Stimulated activated CD8-positive, alpha-beta memory T cell treated with anti-CD3 and anti-CD28 coated beads, Interleukin-2, amount 100 ng/mL, for 1 hour (primary cell): ENCODE results near the gene TOP3A.

Experiments used
- DNase-seq, 2 donors: peaks; one replicate each; pipeline ENCODE4 v3.0.0-alpha.2; 2020; ENCODE audit warnings: low read depth in 2 of 2

The TOP3A gene

DNA sequence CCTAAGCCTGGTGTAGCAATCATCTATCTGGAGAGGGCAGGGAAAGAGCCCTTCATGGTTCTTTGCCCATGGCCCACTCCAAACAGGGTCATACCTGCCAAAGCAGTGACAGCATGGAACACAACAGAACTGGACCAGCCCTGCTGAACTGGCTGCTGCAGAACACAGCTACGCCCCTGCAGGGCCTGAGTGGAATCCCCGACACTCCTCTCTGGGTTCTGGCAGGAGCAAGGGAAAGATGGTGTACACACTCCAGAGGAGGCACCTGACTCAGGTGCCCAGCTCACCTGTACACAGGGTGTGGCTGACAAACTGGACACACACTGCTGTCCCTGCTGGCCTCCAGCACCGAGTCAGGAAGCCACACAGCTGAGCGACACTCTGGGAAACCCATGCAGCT, 34.5 kb downstream of the TOP3A start:
- DNase-seq: no peak

DNA sequence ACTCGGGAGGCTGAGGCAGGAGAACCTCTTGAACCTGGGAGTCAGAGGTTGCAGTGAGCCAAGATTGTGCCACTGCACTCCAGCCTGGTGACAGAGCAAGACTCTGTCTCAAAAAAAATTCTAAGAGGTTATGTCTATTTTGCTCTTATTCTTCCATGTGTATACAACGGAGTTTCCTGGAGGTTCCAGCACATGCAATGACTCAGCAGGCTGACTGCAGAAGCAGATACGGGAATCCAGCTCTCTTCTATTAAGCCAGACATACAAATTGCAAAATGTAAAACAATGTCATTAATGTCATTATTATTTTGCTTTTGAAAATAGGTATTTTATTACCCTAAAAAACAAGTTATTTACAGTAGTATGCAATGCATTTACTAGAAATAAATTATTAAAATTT, 35.9 kb downstream of the TOP3A start:
- DNase-seq: no peak

DNA sequence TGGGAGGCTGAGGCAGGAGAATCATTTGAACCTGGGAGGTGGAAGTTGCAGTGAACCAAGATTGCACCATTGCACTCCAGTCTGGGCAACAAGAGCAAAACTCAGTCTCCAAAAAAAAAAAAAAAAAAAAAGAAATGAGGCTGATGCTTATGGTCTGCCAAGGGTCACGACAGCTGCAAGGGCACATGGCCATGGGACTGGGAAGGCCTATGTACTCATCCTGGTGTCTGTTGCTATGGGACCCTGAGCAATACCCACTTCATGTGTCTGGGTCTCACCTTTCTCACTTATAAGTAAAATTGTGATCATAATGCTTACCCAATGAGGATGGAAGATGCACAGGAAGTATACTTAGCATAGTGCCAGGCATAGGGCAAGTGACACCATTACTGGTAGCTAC, 37.7 kb downstream of the TOP3A start:
- no peak for DNase-seq

DNA sequence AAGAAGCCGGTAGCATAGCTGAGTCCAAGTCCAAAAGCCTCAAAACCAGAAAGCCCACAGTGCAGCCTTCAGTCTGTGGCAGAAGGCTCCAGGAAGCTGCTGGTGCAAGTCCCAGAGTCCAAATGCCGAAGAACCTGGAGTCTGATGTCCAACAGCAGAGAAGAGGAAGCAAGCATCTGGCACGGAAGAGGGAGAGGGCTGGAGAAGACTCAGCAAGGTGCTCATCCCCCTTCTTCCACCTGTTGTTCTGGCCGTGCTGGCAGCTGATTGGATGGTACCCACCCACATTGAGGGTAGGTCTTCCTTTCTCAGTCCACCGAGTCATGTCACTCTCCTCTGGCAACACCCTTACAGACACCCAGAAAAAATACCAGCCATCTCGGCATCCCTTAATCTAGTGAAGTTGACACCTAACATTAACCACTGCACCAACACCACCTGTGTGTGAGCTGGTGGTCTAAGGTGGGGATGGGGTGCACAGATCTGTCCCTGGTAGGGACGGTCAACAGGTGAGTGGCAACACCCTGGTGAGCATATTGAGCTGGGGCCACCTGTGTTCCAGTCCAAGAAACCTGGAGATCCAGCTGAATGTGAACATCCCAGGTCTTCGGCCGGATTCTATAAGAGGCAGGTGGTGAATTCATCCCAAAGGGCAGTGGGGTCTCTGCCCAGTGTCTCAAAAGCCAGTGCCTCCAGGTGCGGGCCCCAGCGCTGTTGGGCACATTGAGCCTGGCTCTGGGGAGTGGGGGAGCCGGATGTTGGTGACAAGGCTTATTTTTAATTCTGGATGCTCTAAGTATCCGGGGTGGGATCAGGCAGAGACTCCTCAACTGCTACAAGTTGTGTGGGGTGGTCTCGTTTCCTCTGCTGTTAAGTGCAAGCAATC, 44.5 kb downstream of the TOP3A start:
- no peak for DNase-seq

DNA sequence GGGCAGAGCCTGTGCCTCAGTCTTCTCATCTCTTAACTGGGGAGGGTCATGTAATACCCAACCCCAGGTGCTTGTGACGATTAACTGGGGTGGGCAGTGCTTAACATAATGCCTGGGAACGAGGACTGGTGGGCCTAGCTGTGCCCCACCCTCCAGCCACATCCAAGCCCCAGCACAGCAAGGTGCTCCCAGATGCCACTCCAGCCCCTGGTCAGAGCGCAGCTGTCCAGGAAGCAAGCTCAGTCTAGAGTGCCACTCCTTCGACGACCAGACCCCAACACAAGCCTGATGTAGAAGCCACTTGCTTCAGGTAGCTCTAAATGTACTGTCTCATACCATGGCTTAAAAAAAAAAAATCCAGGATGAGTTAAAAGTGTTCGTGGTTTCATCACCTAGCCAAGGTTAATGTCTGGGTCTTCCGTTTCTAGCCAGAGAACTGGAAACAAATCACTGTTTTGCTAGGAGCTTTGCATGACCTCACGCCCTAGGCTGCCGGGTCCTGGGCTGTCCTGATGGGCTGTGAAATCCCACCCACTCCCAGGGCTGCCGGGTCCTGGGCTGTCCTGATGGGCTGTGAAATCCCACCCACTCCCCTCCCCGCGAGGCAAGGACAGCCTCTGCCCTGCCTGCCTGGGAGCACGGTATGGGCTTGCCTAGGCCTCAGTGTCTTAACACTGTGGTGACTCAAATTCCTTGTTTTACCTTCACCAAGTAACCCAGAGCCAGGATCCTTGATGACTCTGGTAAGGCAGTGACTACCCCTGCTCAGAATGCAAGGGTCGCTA, 46.7 kb downstream of the TOP3A start:
- DNase-seq: no peak

DNA sequence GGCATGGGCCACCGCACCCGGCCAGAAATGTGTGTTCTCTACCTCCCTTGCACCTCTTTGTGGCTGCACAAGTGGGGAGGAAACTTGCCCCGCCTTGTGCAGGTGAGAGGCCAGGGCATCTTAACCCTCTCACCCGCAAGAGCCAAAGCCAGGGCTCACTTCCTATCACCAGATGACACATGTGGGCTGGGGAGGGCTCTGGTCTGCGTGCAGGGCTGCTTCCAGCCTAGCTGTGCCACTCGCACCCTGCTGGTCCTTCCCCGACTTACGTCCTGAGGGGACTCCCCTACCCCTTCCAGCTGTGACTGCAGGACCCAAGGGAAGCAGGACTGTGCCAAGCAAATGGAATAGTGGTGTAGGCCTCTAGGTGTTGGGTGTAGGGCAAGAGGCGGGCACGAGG, 47.4 kb downstream of the TOP3A start:
- no peak for DNase-seq

DNA sequence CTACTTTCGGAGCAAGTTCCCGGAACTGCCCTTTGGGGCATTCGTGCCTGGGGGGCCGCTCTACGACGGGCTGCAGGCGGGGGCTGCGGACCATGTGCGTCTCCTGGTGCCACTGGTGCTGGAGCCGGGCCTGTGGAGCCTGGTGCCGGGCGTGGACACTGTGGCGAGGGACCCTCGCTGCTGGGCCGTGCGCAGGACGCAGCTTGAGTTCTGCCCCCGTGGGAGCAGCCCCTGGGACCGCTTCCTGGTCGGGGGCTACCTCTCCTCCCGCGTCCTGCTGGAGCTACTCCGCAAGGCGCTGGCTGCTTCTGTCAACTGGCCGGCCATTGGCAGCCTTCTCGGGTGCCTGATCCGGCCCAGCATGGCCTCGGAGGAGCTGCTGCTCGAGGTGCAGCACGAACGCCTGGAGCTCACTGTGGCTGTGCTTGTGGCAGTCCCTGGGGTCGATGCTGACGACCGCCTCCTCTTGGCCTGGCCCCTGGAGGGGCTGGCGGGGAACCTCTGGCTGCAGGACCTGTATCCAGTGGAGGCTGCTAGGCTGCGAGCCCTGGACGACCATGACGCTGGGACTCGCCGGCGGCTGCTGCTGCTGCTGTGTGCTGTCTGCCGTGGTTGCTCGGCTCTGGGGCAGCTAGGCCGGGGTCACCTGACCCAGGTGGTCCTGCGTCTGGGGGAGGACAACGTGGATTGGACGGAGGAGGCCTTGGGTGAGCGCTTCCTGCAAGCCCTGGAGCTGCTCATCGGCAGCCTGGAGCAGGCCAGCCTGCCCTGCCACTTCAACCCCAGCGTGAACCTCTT, 50.7 kb downstream of the TOP3A start:
- DNase-seq: no peak

DNA sequence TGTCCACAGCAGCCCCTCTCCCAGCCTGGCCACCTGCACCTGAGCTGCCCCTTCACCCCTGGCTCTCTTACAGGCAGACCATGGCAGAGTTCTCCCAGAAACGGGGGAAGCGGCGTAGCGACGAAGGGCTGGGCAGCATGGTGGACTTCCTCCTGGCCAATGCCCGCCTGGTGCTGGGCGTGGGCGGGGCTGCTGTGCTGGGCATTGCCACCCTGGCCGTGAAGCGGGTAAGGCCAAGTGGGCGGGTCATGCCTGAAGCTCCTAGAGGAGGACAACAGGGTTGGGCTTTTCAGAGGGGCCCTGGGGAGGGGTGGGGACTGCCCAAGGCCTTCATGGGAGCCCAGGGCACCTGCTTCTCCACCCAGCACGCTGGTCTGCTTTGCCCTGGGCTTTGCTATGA, 52.2 kb downstream of the TOP3A start:
- no peak for DNase-seq

DNA sequence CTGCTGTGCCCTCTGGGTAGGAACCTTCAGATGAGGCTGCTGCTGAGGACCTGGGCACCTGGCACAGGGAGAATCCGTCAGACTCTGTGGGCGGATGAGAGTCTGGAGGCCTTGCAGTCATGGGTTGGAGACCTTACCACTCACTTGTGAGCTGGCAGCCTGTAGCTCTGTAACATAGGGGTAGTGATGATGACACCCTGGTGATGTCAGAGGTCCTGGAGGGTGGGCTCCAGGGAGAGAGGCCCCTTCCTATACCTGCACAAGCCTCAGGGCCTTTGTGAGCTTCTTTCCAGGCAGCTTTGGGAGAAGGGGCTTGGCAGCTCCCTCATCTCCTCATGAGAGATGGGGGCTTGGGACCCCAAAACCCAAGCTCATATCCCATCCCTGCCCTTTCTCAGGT, 52.7 kb downstream of the TOP3A start:
- DNase-seq: no peak

DNA sequence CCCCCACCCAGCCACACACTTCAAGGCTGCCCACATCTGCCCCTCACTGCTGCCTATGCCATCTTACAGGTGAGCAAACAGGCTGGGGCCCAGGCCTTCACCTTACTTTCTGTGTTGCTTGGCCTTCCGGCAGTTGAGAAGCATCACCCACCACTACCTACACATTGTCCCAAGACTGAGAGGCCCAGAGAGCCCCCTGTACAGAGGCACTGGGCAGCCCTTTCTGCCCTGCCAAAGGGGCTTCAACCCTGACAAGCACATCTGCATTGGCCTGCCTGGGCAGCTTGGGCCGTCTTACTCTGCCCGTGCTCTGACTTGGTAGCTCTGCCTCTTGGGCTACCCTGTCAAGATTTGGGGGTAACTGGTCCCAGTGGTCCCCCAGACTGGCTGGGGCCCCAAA, 53.1 kb downstream of the TOP3A start:
- no peak for DNase-seq

DNA sequence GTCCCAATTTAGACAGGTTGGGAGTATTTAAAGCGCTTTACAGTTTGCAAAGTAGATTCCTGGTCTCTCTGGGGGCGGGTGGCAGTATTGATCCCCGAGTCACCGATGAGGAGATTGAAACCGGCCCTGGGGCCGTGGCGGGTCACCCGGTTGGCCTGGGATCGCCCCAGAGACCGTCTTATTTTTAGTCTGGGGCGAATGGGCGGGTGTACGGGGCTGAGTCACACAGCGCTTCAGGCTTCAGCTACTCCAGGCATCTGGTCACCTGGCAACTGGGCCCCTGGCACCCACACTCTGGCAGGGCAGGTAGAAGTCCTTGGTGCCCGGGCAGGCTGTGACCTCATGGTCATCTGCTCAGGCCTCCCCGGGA, 53.7 kb downstream of the TOP3A start:
- no peak for DNase-seq

DNA sequence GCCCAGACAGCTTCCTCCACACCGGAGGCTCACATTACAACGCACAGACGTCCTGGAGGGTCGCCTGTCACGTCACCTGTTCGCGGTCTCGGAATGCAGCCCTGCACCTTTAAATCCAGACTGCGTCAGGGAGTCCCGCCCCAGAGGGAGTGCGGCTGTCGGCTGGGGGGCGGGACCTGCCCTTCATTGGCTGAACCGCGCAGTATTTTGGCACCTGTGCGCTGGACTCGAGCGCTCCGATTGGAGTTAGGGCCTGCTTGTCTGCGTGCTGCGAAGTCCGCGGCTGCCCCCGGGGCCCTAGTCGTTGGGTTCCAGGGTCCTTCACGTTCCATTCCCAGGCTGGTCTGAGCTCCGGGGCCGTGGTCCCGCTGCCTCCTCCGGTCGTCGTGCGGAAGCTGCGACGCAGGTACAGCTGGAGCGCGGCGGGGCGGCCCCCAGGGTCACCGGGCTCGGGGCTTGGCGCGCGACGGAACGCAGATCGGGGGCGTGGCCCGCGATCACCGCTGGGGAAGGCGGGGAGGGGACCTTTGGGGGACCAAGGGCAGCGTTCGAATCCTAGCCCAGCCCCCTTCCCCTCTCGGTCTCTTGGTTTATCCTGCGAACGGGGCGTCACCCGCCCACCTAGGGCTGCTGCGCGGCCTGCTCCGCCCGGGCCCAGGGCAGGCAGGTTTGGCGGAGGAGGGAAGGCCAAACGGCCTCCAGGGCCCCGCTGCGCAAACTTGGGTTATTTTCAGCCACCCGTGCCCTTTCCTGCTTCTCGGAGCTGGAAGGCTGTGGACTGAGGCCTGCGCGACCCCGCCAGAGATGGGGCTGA, 54.3 kb downstream of the TOP3A start, which contains the start of gene MIEF2:
TSS of gene MIEF2 (plus strand) at position 331 of the 814 bp plus-strand sequence. CDS start 2,059 bp downstream, outside the sequence.
- peak; percentile 81 to 86 for DNase-seq

DNA sequence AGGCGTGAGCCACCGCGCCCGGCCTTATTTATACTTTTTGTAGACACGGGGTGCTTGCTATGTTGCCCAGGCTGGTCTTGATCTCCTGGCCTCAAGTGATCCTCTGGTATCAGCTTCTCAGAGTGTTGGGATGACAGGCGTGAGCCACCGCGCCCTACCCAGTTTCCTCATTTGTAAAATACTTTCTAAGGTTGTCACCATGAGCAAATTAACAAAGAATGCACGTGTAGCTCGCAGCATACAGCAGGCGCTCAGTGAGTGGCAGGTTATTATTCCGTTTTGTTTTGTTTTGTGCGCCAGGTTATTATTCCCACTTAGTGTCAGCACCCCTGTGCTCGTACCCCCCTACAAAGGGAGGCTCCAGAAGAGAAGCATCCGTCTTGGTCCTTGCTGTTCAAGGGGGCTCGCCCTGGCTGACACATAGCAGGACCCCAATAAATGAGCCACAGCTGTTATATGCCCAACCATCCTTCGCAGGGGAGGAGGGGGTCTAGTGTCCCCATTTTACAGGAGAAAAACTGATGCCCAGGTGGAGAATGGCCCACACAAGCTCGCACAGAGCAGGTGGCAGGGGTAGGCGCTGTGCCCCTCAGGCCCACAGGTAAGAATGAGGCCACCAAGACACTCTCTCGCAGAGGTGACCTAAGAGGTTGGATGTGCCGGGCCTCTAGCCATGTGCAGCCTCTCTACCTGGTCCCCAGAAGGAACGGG, 55.0 kb downstream of the TOP3A start:
- DNase-seq: no peak

DNA sequence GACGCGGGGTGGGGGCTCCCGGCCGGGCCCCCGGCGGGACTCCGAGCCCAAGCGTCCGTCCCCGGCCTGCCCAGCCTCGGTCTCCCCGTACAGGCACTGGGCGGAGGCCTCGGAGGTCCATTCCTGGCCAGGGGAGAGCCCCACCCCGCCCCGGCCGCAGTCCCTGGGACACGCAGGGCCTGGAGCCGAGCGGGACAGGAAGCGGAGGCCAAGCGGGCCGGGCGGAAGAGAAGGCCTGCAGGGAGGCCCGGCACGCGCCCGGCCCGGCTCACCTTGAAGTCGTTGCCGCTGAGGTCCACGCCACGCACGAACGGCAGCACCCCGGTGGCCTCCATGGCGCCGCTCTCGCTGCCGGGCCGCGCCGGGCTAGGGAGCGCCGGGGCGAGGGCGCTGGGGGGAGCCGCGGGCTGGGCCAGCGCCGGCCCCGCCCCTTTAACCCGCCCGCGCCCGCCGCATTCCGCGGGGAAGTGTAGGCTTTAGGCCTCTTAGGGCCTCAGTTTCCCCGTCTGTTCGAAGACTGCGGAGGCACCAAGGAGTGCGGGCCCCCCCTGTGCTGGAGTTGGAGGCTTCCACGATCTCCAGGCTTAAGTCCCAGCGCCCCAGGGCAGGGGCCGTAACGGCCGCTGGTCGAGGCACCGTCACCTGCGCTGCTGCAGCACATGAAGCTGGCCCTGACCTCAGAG, 56.3 kb downstream of the TOP3A start, which contains the start of gene FLII:
TSS of gene FLII (minus strand) at position 383 of the 683 bp plus-strand sequence. CDS start at position 335, 48 bp downstream.
- DNase-seq: peak; percentile 7 to 26

DNA sequence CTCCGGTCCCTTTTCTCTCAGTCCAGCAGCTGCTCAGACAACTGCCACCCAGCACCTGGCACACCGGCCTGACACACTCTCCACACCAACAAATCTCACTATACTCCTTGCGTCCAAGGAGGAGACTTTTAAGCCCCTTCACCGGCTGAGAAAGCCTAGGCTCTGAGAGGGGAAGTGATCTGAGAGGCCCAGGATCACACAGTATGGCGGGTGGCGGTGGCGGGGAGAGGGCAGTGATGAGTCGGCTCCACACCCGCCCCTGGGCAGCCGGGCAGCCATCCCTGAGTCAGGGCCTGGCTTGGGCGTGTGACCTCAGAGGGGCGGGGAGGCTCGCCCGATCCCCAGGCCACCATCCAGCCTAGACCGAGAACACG, 56.8 kb downstream of the TOP3A start:
- no peak for DNase-seq

DNA sequence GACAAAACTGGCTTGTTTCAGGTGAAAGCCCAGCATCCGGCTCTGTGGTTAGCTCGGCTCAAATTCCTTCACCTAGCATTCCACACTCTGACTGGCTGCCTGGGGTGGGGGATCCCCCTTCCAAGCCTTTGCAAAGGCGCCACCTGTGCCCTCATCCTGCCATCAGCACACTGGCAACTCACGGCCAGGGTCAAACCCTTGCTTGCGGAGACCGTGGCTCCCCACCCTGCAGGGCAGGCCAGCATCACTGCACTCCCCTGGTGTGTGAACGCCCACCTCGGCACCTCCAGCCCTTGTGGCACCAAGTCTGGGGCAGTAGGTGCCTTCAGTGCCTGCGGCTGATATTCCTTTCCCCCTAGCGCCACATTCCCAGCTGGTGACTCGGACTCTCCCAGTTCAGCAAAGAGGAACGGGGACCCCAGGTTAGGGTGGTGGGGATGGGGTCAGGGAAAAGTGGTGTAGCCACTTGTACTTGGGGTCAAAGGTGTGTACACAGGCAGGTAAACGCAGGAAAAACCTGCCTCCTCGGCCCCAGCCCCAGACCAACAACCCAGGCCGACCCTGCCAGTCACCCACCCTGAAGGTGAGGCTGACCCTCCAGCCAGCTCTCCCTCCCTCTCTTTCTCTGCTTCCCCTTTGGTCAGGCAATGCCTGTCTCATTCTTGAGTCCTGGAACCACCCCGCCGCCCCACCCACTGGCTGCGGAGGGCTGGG, 57.4 kb downstream of the TOP3A start:
- no peak for DNase-seq

DNA sequence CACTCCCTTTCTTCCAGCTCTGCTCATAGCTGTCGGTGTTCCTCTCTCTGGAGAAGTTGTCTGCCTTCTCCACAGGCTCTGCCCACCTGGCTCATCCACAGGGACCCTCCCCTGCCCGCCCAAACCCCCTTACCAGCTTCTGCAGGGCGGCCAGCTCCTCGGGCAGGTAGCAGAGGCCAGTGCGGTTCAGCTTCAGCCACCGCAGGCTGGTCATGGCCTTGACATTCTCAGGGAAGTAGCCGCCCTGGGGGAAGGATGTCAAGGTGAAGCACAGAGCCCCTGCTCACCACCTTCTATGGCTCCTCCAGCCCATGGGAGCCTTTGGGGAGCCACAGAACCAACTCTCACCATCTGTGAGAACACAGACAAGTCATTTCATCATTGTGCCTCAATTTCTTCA, 58.0 kb downstream of the TOP3A start:
- no peak for DNase-seq

DNA sequence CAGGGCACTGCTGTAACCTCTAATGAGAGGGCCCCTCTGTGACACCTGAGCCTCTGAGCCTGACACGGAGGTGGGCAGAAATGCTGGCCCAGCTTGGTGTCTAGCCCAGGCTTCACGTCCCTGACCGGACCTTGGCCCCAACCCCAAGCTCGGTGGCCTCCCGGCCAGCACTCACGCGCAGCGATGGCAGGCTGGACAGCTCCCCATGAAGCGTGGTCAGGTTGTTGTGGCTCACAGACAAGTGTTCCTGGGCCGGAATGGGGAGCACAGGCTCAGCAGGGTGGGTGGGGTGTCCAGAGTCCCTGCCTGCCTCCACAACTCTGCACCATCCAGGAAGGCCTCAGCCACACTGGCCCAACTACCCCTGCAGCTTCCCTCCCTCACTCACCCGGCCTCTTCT, 58.4 kb downstream of the TOP3A start:
- DNase-seq: no peak

DNA sequence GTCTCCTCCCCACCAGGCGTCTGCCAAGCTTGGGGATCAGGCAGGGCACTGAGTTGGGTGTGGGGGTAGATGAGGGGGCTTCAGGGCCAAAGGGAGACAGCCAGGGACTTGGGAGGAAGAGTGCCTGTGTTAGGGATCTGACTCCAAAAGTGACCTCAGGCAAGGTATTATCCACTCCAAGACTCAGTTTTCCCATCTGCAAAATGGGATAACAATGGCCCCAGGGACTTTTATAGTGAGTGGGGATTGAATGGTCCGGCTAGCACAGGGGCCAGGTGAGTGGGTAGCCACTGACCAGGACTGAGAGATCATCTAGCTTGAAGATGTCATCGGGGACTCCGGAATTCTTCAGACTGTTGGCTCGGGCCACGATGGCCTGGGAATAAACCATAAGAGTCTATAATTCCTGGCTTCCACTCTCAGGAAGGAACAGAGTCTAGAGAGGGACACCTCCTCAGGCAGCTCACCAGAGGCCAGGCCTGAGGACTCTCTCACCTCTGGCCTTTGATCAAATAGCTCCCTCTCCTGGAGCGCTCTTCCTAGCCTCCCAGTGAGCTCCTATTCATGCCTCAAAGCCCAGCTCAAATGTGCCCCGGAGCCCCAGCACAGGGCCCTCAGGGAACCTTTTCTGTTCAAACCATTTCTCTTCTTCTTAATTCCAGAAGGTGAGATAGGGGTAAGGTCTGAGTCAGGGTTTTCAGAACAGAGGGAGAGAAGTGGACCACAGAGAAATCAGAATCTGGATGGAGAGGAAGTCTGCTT, 59.7 kb downstream of the TOP3A start:
- DNase-seq: no peak
